Cerebellar nuclear complex (tissue), 1 donor: ENCODE results near the gene SNAP23.

ENCODE experiments used
- DNase-seq, 2 experiments: peaks; one replicate each; lab custom pipeline; 2025; lab: John Stamatoyannopoulos, UW

The SNAP23 gene

DNA sequence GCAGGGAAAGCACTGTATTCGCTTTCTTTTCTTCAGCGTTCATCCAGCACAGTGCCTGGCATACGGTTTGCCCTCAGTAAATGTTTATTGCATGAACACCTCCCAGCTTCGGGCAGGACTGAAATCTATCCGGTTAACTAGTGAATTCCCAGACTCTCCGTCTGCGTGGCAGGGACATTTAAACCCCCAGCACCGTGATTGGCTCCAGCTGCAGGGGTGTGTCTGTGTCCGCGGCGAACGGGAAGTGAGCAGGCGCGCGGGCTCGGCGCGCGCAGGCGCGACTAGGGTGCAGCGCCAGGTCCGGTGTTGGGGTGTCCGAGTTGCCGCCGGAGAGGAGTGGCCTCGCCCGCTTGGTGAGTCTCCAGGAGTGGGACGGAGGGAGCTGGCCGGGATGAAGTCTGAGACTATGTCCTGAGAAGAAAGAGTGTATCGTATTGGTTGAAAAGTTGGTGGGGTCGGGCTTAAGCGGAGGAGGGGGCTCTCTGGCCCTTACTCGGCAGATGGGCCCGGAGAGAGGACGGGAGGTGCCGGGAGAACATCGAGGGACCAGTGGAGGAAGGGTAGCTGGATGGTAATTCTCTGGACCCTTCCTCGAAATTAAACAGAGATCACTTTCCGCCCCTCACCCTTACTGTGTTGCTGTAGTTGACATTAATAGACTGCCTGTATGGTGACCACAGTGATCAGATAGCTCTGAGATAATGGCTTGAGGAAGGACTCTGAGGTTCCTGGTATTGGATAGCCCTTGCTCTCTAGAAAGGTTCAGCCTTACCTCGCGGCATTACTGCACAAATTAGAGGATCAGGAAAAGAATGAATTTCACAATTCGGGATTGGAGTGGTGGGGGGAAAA is at the start of gene SNAP23:
Gene SNAP23, plus strand, starts transcription at position 274 of the 852 bp plus-strand sequence. CDS start 16,213 bp downstream, outside the sequence.
- peak; percentile 52 to 79 for DNase-seq

DNA sequence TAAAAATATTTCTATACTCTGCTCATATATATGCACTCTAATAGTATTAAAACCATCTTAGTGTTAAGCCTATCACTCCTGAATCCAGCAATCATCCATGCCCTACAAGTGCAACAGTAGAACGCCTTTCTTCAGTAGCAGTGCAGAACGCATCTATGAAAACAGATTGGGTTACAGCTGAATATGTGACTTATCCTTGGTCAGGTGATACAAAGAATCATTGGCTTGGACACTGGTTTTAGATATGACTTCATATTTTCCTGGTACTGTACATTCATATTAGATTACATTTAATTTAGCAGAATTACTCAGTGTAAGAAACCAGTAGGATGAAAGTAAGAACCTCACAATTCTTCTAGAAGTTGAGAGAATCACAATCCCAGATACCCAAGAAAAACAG is 47.8 kb upstream of the SNAP23 start:
- DNase-seq = no peak

DNA sequence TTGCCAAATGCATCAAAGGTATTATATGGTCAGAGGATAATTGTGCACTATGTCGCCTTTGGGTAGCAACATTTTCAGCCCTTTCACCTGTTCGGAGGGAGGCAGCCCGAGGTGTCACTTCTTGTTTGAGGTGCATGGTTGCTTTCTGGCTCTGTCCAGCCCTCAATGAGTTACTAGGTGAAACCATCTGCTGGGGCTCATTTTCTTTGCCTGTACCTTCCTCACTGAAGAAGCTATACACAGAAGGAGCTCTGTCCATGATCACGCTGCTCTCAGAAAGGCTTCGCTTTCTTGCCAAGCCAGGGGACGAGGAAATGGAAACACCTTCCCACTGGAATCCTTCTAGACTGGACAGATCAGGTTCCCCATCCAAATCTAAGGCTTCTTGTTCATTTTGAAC is 47.2 kb upstream of the SNAP23 start:
- no peak for DNase-seq

DNA sequence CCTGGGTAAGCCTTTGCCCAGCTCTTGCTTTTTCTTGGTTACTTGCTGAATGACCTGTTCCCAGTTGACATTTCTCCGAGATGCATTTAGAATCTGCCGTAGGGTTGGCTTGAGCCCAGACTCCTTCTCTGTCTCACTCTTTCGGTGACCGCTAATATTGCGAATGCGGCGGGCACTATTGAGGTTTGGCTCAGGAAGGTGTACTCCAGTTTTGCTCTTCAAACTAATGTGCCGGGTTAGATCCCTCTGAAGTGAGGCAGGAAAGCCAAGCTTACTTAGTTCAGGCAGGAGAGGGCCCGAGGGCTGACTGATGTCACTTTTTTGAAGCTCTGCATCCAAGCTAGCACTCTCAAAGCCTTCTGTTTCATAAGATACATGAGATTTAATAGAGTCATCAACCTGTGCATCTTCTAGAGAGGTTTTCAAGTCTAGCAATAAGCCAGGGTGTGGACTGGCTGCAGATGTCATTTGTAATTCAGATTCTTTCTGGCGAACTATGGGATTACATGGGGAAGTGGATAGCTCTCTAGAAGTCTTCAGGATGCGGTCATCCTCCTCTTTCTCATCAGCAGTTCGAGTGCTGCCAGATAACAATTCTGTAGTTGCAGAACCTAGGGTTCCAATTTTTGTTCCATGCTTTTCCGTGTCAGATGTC is 45.5 kb upstream of the SNAP23 start:
- no peak for DNase-seq

DNA sequence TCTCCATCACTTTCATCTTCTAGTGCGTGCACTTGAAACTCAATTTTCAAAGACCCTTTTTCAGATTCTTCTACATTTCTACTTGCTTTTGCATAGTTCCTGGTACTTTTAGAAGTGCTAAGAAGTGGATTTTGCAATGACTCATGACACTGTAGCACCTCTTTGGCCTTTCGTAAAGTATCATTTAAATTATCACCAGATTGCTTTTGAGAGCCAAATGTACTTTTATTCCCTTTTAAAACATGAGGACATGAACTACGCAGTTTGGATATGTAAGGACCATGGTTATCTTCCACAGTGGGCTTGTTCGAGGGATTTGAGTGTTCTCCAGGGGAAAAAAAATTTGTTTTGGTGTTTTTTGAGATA is 45.0 kb upstream of the SNAP23 start:
- DNase-seq = no peak

GRCh38 chr15:42453826-42454225 is 41.6 kb upstream of the SNAP23 start:
- no peak for DNase-seq

DNA sequence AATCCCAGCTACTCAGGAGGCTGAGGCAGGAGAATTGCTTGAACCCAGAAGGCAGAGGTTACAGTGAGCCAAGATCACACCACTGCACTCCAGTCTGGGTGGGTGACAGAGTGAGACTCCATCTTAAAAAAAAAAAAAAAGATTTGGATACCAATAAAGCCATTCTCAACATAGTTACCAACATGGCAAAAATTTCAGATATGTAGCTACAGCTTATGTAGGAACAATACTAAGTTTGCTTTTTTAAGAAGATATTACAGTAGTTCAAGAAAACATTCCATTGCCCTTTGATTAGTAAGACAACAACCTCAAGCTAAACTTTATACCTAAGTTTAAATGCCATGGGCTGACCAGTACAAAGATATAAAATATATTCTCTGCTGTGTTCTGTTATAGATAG is 38.9 kb upstream of the SNAP23 start:
- DNase-seq = no peak

GRCh38 chr15:42456971-42457370 is 38.5 kb upstream of the SNAP23 start:
- no peak for DNase-seq

GRCh38 chr15:42457445-42458442 is 37.7 kb upstream of the SNAP23 start:
- DNase-seq = no peak

DNA sequence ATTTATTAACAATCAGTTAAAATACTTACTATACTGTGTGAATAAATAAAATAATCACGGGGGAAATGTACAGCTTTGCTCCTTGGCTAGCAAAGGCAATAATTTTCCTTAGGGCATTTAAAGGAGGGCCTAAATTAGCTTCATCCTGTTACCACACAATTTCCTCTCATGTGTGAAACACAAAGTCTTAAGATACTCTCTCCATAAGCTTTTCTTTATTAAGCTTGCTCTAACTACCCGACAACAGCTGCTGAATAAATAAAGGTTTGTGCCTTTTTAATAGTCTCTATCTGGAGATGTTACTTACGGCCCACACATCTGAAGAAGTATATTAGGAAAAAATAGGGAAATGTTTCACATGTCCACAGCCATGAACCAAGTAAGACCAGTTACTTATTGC is 34.2 kb upstream of the SNAP23 start:
- no peak for DNase-seq

- no peak for DNase-seq
These were observed 29.7 kb upstream of the SNAP23 start for GRCh38 chr15:42465520-42466259.

GRCh38 chr15:42471002-42471401 is 24.4 kb upstream of the SNAP23 start:
- no peak for DNase-seq

GRCh38 chr15:42474827-42475226 is 20.6 kb upstream of the SNAP23 start:
- DNase-seq = no peak

DNA sequence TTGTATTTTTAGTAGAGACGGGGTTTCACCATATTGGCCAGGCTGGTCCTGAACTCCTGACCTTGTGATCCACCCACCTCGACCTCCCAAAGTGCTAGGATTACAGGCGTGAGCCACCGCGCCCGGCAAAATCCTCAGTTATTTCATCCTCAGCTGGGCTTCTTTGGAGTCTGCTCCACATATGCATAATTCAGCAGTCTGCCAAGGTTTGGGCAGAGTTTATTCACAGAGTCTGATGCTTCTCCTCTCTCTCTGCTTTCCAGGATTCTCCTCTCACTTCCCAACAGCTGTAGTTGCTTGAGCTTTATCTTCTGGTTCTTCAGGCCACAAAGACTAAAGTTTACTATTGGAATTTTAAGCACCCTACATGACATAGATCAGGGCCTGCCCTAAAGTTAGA is 12.7 kb upstream of the SNAP23 start:
- DNase-seq = no peak

- no peak for DNase-seq
These were observed 11.8 kb upstream of the SNAP23 start for GRCh38 chr15:42483677-42484076.

GRCh38 chr15:42490291-42490670 is 5.2 kb upstream of the SNAP23 start:
- DNase-seq = no peak

DNA sequence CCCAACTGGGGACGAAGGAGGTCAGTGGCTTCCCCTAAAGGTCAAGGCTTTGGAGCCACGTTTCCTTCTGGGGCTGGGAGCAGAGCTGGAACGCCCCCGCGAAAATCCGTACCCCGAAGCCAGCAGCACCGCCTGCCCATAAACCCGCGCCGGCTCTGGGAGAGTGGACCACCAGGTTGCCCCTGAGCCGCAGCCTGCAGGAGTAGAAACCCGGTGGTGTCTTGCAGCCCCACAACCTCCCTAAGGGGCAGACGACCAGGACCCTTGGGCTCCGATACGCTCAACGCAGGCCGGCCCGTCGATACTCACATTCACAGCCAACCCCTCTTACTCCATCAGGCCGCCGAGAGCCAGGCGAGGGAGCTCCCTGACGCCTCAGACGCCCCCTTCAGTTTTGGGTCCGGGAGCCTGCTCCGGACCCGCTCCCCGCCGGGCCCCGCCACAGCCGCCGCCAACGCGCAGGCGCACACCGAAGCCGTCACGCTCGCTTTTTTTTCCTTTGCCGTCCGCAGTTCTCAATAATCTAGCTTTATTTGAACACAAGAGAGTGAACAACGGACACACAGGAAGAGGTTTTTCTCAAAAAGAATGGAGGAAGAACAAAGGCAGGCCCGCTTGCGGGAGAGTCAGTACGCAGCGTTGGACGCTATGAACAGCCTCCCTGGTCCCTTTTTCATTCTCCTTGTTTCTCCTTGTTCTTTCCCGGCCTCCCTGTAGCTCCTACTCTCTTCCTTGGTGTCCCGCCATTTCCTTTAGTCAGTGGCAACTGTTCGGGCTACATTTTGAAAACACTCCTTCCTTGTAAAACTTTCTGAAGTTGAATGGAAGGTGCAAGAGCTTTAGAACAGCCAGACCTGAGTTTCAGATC is 4.5 kb upstream of the SNAP23 start, which contains the start of gene ZNF106:
Gene ZNF106, minus strand, starts transcription at position 471 of the 868 bp plus-strand sequence. CDS start 18,852 bp downstream, outside the sequence.
- peak in 1 of 2 experiments; percentile 90 for DNase-seq

- DNase-seq = no peak
These were observed 3.8 kb upstream of the SNAP23 start for GRCh38 chr15:42491539-42492225.

DNA sequence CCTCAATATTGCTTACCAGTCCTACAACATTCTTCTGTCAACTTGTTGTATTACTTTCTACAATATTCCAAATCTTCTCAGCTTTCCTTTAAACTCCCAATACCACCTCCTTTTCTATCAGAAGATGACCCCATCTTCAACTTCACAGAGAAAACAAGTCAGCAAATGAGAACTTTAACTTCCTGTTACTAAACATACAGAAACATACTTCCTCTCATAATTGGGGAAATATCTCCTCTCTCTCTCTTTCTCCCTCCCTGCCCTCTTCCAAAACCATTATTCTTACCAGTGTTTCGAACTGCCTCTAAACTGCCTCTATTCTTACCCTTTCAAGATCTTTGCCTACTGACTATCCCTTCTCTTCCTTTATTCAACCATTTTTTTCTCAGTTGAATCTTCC is 1.8 kb upstream of the SNAP23 start:
- no peak for DNase-seq

- peak in 1 of 2 experiments; percentile 56 for DNase-seq
These were observed 455 bp upstream of the SNAP23 start for GRCh38 chr15:42494998-42495360.
